NCI-H82 treated with DMSO at 0.1 percent for 48 hours (cell line): ENCODE measurements around the gene HOXC10.

Source experiments
- DNase-seq: peaks from one replicate; lab custom pipeline; 2025; ENCODE audit not compliant: unreplicated experiment; lab: John Stamatoyannopoulos, UW

The HOXC10 gene

GRCh38 chr12:53964315-53964713, 20.6 kb upstream of the HOXC10 start:
- DNase-seq = no peak

GRCh38 chr12:53965281-53966084, 19.5 kb upstream of the HOXC10 start:
- no peak for DNase-seq

GRCh38 chr12:53966085-53966384, 18.9 kb upstream of the HOXC10 start:
- DNase-seq = no peak

- DNase-seq = no peak
Measured at GRCh38 chr12:53966385-53967133, 18.4 kb upstream of the HOXC10 start.

- no peak for DNase-seq
Measured at GRCh38 chr12:53967421-53967925, 17.5 kb upstream of the HOXC10 start.

- DNase-seq = no peak
Measured at GRCh38 chr12:53968214-53969127, 16.5 kb upstream of the HOXC10 start.

- DNase-seq = no peak
Measured at GRCh38 chr12:53969588-53970259, 15.2 kb upstream of the HOXC10 start.

GRCh38 chr12:53970451-53970850, 14.5 kb upstream of the HOXC10 start:
- no peak for DNase-seq

- DNase-seq = no peak
Measured at GRCh38 chr12:53971129-53971528, 13.8 kb upstream of the HOXC10 start.

GRCh38 chr12:53971686-53972085, 13.3 kb upstream of the HOXC10 start:
- no peak for DNase-seq

GRCh38 chr12:53972152-53972702, 12.7 kb upstream of the HOXC10 start:
- no peak for DNase-seq

GRCh38 chr12:53972722-53973235, 12.2 kb upstream of the HOXC10 start, which contains the start of gene HOXC11:
Gene HOXC11, plus strand, starts transcription at chr12:53973126. Its CDS starts 116 bp downstream, at chr12:53973242.
- no peak for DNase-seq

- no peak for DNase-seq
Measured at GRCh38 chr12:53973236-53974042, 11.5 kb upstream of the HOXC10 start.

- DNase-seq = no peak
Measured at GRCh38 chr12:53974084-53975063, 10.6 kb upstream of the HOXC10 start, which contains the start of gene HOTAIR. Gene HOTAIR, minus strand, starts transcription at chr12:53974954.

GRCh38 chr12:53975064-53975471, 9.9 kb upstream of the HOXC10 start:
- DNase-seq = no peak

- DNase-seq = no peak
Measured at GRCh38 chr12:53975479-53976152, 9.3 kb upstream of the HOXC10 start.

- no peak for DNase-seq
Measured at GRCh38 chr12:53976172-53976822, 8.6 kb upstream of the HOXC10 start.
